DND-41 (cell line): ENCODE data around the gene DUSP7.

Experiments
- ATAC-seq: fragments of 200-7000 bp; cut with Tn5 transposase; 3 replicates; pipeline ENCODE4 v1.9.1; 2021; ENCODE audit warnings: low read depth; ENCODE audit not compliant: insufficient read depth
- DNase-seq: peaks from one replicate; pipeline ENCODE4 v3.0.0-alpha.2; 2020
- H2AFZ ChIP-seq: 2 replicates; pipeline ENCODE4 v1.6.0; 2012; ENCODE audit warnings: low read depth, low read length
- H3K27ac ChIP-seq: 2 replicates; pipeline ENCODE4 v1.5.1; 2012; ENCODE audit warnings: low read length, inconsistent platforms
- H3K27me3 ChIP-seq: fragments of 200-600 bp; sonication (generic); 2 replicates; pipeline ENCODE4 v1.6.0; 2012; ENCODE audit warnings: low read length, mild to moderate bottlenecking, inconsistent platforms; ENCODE audit not compliant: insufficient read depth, poor library complexity
- H3K36me3 ChIP-seq: 2 replicates; pipeline ENCODE4 v1.5.1; 2012; ENCODE audit warnings: low read length, inconsistent platforms; ENCODE audit not compliant: insufficient read depth
- H3K4me1 ChIP-seq: 2 replicates; pipeline ENCODE4 v1.5.1; 2012; ENCODE audit warnings: mild to moderate bottlenecking, low read length; ENCODE audit not compliant: insufficient read depth
- H3K4me2 ChIP-seq: 2 replicates; pipeline ENCODE4 v1.6.0; 2012; ENCODE audit warnings: mild to moderate bottlenecking, moderate library complexity, low read length, inconsistent platforms; ENCODE audit not compliant: insufficient read depth
- H3K4me3 ChIP-seq, 2 experiments: fragments of 200-600 bp in 1 of 2; shearing (Covaris generic) in 1 of 2; 2 replicates each; pipeline ENCODE4 v1.5.1; 2012 to 2016; ENCODE audit warnings: inconsistent platforms in 2 of 2, low read length in 2 of 2, mild to moderate bottlenecking in 2 of 2, low read depth in 1 of 2, moderate library complexity in 1 of 2
- H3K79me2 ChIP-seq: 2 replicates; pipeline ENCODE4 v1.6.0; 2012; ENCODE audit warnings: low read length, inconsistent platforms; ENCODE audit not compliant: insufficient read depth
- H3K9ac ChIP-seq: 2 replicates; pipeline ENCODE4 v1.6.0; 2012; ENCODE audit warnings: low read depth, mild to moderate bottlenecking, inconsistent platforms, low read length, moderate library complexity
- H3K9me3 ChIP-seq: 2 replicates; pipeline ENCODE4 v1.5.1; 2012; ENCODE audit warnings: low read length, moderate library complexity, mild to moderate bottlenecking, inconsistent platforms; ENCODE audit not compliant: insufficient read depth, severe bottlenecking
- H4K20me1 ChIP-seq: 2 replicates; pipeline ENCODE4 v1.6.0; 2012; ENCODE audit warnings: low read length; ENCODE audit not compliant: insufficient read depth
- CTCF ChIP-seq: IDR thresholded peaks from 2 replicates; pipeline ENCODE4 v1.5.1; 2012; ENCODE audit warnings: borderline replicate concordance, low read length, moderate library complexity, mild to moderate bottlenecking; ENCODE audit not compliant: poor library complexity, severe bottlenecking; ENCODE audit errors: extremely low read depth
- EZH2 ChIP-seq: IDR thresholded peaks from 3 replicates; pipeline ENCODE4 v1.6.1; 2012; ENCODE audit warnings: borderline replicate concordance, low read depth, mild to moderate bottlenecking, moderate library complexity, low read length, inconsistent platforms; ENCODE audit not compliant: severe bottlenecking

The DUSP7 gene

GRCh38 chr3:52047295-52047960 lies 8.9 kb downstream of the DUSP7 start:
- no peak overlapping the region for H3K9ac ChIP-seq
- H2AFZ ChIP-seq: no peak overlapping the region
- H3K4me1 ChIP-seq: peaks cover 1% of the 10 kb centered on the region; the same call in 1 of the 2 replicates
- no peak for DNase-seq
- no peak for ATAC-seq
- H3K27me3 ChIP-seq: no peaks in the 10 kb centered on the region
- no peak overlapping the region for H3K27ac ChIP-seq
- peaks cover 38% of the 10 kb centered on the region for H3K36me3 ChIP-seq
- H3K79me2 ChIP-seq: peaks cover 3% of the 10 kb centered on the region; the same call in 1 of the 2 replicates
- H3K4me2 ChIP-seq: no peak overlapping the region
- H4K20me1 ChIP-seq: peaks cover 29% of the 10 kb centered on the region
- no peak for TF ChIP-seq EZH2
- no peak for TF ChIP-seq CTCF
- no peaks in the 10 kb centered on the region for H3K9me3 ChIP-seq
- no peak overlapping the region for H3K4me3 ChIP-seq

DNA sequence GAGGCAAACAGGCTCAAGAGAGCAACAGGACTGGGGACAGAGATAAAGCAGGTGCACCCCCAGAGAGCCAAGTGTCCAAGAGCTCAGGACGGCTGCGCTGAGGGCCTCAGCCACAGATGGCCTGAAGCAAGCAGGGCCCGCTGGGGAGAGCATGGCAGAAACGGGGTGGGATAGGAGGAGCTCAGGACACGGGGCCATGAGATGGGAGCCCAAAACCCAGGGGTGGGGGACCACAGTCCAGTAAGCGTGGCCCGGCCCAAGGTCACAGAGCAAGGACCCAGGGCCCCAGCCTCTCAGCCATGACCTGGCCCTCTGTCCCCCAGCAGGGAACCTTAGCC lies 9.5 kb downstream of the DUSP7 start:
- H3K9ac ChIP-seq: no peak overlapping the region
- no peak overlapping the region for H3K27ac ChIP-seq
- H3K4me1 ChIP-seq: no peaks in the 10 kb centered on the region
- peaks cover 33% of the 10 kb centered on the region for H3K36me3 ChIP-seq
- no peaks in the 10 kb centered on the region for H3K27me3 ChIP-seq
- no peak overlapping the region for H2AFZ ChIP-seq
- peaks cover 23% of the 10 kb centered on the region for H4K20me1 ChIP-seq
- H3K9me3 ChIP-seq: no peaks in the 10 kb centered on the region
- no peak for TF ChIP-seq EZH2
- no peak for TF ChIP-seq CTCF
- no peak overlapping the region for H3K4me2 ChIP-seq
- no peaks in the 10 kb centered on the region for H3K79me2 ChIP-seq
- ATAC-seq: no peak
- no peak for DNase-seq
- H3K4me3 ChIP-seq: no peak overlapping the region

GRCh38 chr3:52046186-52046901 lies 10.0 kb downstream of the DUSP7 start:
- TF ChIP-seq EZH2 (no peak), CTCF (no peak)
- Histone ChIP-seq H3K36me3 (peaks cover 27% of the 10 kb centered on the region), H3K9me3 (no peaks in the 10 kb centered on the region), H3K4me1 (no peaks in the 10 kb centered on the region), H3K4me3 (no peak overlapping the region), H3K79me2 (no peaks in the 10 kb centered on the region), H4K20me1 (peaks cover 18% of the 10 kb centered on the region), H2AFZ (no peak overlapping the region), H3K9ac (no peak overlapping the region), H3K27ac (no peak overlapping the region), H3K27me3 (no peaks in the 10 kb centered on the region), H3K4me2 (no peak overlapping the region)
- DNase-seq (no peak), ATAC-seq (no peak)
